ENCODE data around the gene CALCOCO2. TPM values are rescaled to one million over a fixed set of nuclear protein-coding genes. Genes with fewer than 3 reads are reported as not detected.

The CALCOCO2 gene
- total and polyA plus RNA-seq, 2 experiments from 2014 or later = 14.4 to 16.3 TPM

- no peak for TF ChIP-seq ZNF462 (CRISPR knock-in tag; IDR thresholded peaks at IDR 0.05)
- TF ChIP-seq POLR2AphosphoS5 (IDR thresholded peaks at IDR 0.05; ENCODE audit: low read depth) = no peak
- TF ChIP-seq CTCF (conservative IDR thresholded peaks at IDR 0.05; ENCODE audit: low read depth in 2 of 2) = no peak
- no peak for TF ChIP-seq STAT1 (IDR thresholded peaks at IDR 0.05; ENCODE audit: unreplicated experiment)
Observed at GRCh38 chr17:48842746-48843145, 11.9 kb downstream of the CALCOCO2 start (continued).

DNA sequence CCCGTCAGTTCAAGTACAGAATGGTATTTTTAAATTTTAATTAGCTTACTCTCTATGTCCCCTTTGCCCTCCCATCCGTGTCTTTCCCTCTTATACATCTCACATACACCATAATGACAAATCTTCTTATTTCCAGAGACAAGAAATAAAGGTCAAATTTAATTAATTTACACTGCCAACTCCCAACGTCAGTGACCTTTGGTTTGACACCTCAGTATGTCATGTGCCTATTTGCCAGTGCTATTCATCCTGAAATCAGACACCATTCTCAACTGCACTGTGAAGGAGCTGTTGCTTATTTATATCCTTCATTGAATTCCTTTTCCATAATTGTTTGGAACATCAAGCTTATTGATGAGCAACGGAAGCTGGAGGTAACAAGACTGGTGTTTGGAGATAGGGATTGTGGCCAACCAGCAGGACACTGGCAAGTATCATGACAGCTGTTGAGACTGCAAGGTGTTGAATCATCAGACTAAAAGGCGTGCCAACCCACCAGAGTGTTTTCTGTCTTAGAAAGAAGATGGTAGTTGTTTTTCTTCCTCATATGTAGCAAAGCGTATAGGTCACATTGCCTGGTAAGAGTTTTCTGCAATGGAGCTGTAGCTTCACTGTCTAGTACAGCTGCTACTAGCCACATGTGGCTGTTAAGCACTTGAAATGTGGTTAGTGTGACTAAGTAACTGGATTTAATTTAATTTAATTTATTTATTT, 12.5 kb downstream of the CALCOCO2 start:
- Histone ChIP-seq H3K4me3 (no peak overlapping the region), H3K36me3 (ENCODE audit: insufficient read depth) (no peaks in the 10 kb centered on the region), H3K27ac (ENCODE audit: low read depth) (no peak overlapping the region), H3K79me2 (replicated peaks; ENCODE audit: insufficient read depth) (no peaks in the 10 kb centered on the region), H3K27me3 (ENCODE audit: insufficient read depth) (no peaks in the 10 kb centered on the region), H3K9me2 (ENCODE audit: insufficient read depth) (no peaks in the 10 kb centered on the region), H4K20me1 (replicated peaks; ENCODE audit: insufficient read depth) (no peaks in the 10 kb centered on the region; the same call in 1 of the 2 replicates), H2AFZ (no peak overlapping the region), H3K4me1 (ENCODE audit: insufficient read depth) (no peaks in the 10 kb centered on the region; the same call in 1 of the 2 replicates), H3K4me2 (no peak overlapping the region), H3F3A (replicated peaks; ENCODE audit: low read depth) (no peaks in the 10 kb centered on the region)
- Mint-ChIP-seq H3K4me3 (no peak overlapping the region), H3K27ac (no peak overlapping the region), H3K36me3 (ENCODE audit: low read depth) (peaks cover 7% of the 10 kb centered on the region; the same call in 2 of the 3 replicates), H3K4me1 (no peaks in the 10 kb centered on the region), H3K27me3 (ENCODE audit: insufficient read depth, low read depth, poor library complexity) (no peaks in the 10 kb centered on the region), H3K9me3 (no peaks in the 10 kb centered on the region)
- no peak for DNase-seq (ENCODE audit: low spot score)
- TF ChIP-seq ZNF462 (CRISPR knock-in tag; IDR thresholded peaks at IDR 0.05) = no peak
- no peak for TF ChIP-seq JUNB (IDR thresholded peaks at IDR 0.05; ENCODE audit: unreplicated experiment)
- ATAC-seq = no peak
